Activated T-cell treated with anti-CD3 and anti-CD28 coated beads, Interleukin-2, amount 50 U/mL, for 1 hour (primary cell): Measurements from ENCODE around the gene DEFB112.

ENCODE experiments used
- DNase-seq: peaks from one replicate; pipeline ENCODE4 v3.0.0-alpha.2; 2020

DEFB112 gene

GRCh38 chr6:50049829-50050228 lies at the start of gene DEFB112:
DEFB112 (minus strand) TSS chr6:50049929; CDS start chr6:50049869, 60 bp downstream.
- DNase-seq: no peak

GRCh38 chr6:50098641-50098993 lies 48.9 kb upstream of the DEFB112 start:
- DNase-seq: no peak

GRCh38 chr6:50097966-50098640 lies 48.4 kb upstream of the DEFB112 start:
- no peak for DNase-seq

- DNase-seq: no peak
Observed at GRCh38 chr6:50096296-50096695, 46.6 kb upstream of the DEFB112 start.

GRCh38 chr6:50093938-50094272 lies 44.2 kb upstream of the DEFB112 start:
- no peak for DNase-seq

- no peak for DNase-seq
Observed at GRCh38 chr6:50093116-50093937, 43.6 kb upstream of the DEFB112 start.

GRCh38 chr6:50091641-50092040 lies 41.9 kb upstream of the DEFB112 start:
- no peak for DNase-seq

GRCh38 chr6:50089911-50090310 lies 40.2 kb upstream of the DEFB112 start:
- no peak for DNase-seq

- DNase-seq: no peak
Observed at GRCh38 chr6:50087231-50087954, 37.7 kb upstream of the DEFB112 start.

GRCh38 chr6:50077385-50077784 lies 27.7 kb upstream of the DEFB112 start:
- DNase-seq: no peak

- no peak for DNase-seq
Observed at GRCh38 chr6:50076431-50076830, 26.7 kb upstream of the DEFB112 start.

GRCh38 chr6:50071921-50072320 lies 22.2 kb upstream of the DEFB112 start:
- DNase-seq: no peak

GRCh38 chr6:50070101-50070500 lies 20.4 kb upstream of the DEFB112 start:
- DNase-seq: no peak

- DNase-seq: no peak
Observed at GRCh38 chr6:50062051-50062450, 12.3 kb upstream of the DEFB112 start.

- no peak for DNase-seq
Observed at GRCh38 chr6:50056242-50056641, 6.5 kb upstream of the DEFB112 start.

GRCh38 chr6:50047026-50047425 lies 2.7 kb downstream of the DEFB112 start:
- DNase-seq: no peak

GRCh38 chr6:50030777-50031562 lies 18.8 kb downstream of the DEFB112 start:
- DNase-seq: no peak

GRCh38 chr6:50030350-50030749 lies 19.4 kb downstream of the DEFB112 start:
- no peak for DNase-seq

GRCh38 chr6:50025258-50025657 lies 24.5 kb downstream of the DEFB112 start:
- no peak for DNase-seq

- DNase-seq: no peak
Observed at GRCh38 chr6:50021894-50022293, 27.8 kb downstream of the DEFB112 start, which contains the start of gene DEFB110. DEFB110 (minus strand) TSS chr6:50021994; CDS start chr6:50021935, 59 bp downstream.

GRCh38 chr6:50007819-50008218 lies 41.9 kb downstream of the DEFB112 start:
- DNase-seq: no peak

GRCh38 chr6:50003139-50003538 lies 46.6 kb downstream of the DEFB112 start:
- no peak for DNase-seq

- DNase-seq: no peak
Observed at GRCh38 chr6:49995278-49995677, 54.5 kb downstream of the DEFB112 start.
